Measurements from ENCODE around the gene MFF.

The MFF gene

GRCh38 chr2:227406177-227407031 lies 81.4 kb downstream of the MFF start:
- no peak for DNase-seq (ENCODE audit: low read depth in 2 of 2)

Measured in stimulated activated CD8-positive, alpha-beta memory T cell treated with anti-CD3 and anti-CD28 coated beads, Interleukin-2, amount 100 ng/mL, for 48 hours (primary cell).